Left renal cortex interstitium (tissue), 4 donors: Measurements from ENCODE around the gene DLL3. TPM values are rescaled to one million over a fixed set of nuclear protein-coding genes. Genes with fewer than 3 reads are reported as not detected.

ENCODE experiments used
- DNase-seq, 4 donors: peaks; one replicate each; pipeline ENCODE4 v3.0.0-alpha.2; 2013; ENCODE audit warnings: low read depth in 4 of 4, low spot score in 2 of 4, missing footprints in 1 of 4
- polyA plus RNA-seq, 4 donors: library from polyadenylated mRNA; unstranded; fragments of 120-200 nt; gene quantifications; one replicate each; pipeline ENCODE4 v1.2.1, GENCODE V29; 2013; ENCODE audit not compliant: insufficient read length in 4 of 4

DLL3 gene
- polyA plus RNA-seq, 4 donors = 0.51 to 0.87 (median 0.67) TPM

- DNase-seq = no peak
Observed at GRCh38 chr19:39481676-39482075, 17.1 kb upstream of the DLL3 start.

DNA sequence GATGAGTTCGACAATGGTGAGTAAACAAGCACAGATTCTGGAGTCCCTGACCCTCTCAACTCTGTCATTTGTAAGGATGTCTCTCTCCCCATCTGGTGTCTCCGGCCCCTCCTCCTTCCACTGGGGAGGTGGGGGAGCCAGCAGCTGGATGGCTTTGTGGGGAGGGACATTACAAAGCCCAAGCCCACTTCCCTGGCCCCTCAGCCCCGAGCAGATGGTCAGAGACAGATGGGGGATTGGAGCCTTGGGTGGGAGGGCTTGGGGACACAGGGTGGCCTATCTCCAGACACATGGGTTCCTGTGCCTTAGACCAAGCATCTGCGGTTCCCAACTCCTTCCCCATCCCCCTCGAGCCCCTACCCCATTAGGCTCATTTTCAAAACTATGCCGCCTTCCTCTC is 15.6 kb upstream of the DLL3 start:
- DNase-seq = no peak

- no peak for DNase-seq
Observed at GRCh38 chr19:39489756-39490155, 9.0 kb upstream of the DLL3 start.

DNA sequence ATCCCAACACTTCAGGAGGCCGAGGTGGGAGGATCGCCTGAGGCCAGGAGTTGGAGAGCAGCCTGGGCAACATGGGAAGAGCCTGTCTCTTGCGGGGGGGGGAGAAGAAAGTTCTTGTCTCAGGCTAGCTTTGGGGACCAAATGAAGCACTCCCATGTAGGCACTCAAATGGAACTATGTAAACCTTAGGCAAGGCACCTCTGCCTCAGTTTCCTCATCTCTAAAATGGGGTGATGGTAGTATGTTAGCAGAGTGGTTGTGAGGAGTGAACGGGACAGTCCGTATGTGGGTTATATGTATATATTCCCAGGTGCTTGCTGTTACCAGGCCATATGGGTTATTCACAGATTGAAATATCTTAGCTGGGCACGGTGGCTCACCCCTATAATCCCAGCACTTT is 6.5 kb upstream of the DLL3 start:
- DNase-seq = no peak

- DNase-seq = no peak
Observed at GRCh38 chr19:39492788-39493187, 6.0 kb upstream of the DLL3 start.

- no peak for DNase-seq
Observed at GRCh38 chr19:39494661-39495060, 4.1 kb upstream of the DLL3 start.

GRCh38 chr19:39496063-39496462 is 2.7 kb upstream of the DLL3 start:
- DNase-seq = no peak

- no peak for DNase-seq
Observed at GRCh38 chr19:39497701-39497995, 1.1 kb upstream of the DLL3 start.

- DNase-seq = no peak
Observed at GRCh38 chr19:39497996-39498797, 550 bp upstream of the DLL3 start.

DNA sequence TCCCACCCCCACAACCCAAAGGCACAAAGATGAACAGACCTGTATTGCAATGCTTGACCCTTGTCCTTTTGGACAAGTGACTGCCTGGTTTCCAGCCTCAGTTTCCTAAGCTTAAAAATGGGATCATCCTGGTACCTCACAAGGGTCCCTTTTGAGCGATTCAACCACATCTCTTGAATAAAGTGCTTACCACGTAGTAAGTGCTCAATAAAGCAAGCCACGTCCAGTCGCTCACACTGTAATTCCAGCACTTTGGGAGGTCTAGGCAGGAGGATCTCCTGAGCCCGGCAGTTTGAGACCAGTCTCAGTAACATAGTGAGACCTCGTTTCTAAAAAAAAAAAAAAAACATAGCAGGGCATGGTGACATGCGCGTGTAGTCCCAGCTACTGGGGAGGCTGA is 1.2 kb downstream of the DLL3 start:
- no peak for DNase-seq

- DNase-seq = no peak
Observed at GRCh38 chr19:39500543-39500942, 1.8 kb downstream of the DLL3 start.

DNA sequence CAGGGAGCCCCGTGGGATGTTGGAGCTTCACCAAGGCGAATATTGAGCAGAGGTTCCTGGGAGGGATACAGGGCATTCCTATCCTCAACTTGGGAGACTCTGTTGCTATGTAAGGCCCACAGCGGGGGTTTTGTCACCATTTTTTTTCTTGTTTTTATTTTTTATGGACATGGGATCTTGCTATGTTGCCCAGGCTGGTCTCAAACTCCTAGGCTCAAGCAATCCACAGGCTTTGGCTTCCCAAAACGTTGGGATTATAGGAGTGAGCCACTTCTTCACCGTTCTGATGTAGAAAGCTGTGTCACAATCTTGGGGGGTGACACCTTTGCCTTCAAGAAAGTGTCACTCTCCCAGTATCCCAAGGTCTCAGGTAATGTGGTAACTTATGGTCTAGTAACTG is 2.6 kb downstream of the DLL3 start:
- DNase-seq = no peak

GRCh38 chr19:39502640-39503417 is 4.1 kb downstream of the DLL3 start:
- no peak for DNase-seq

DNA sequence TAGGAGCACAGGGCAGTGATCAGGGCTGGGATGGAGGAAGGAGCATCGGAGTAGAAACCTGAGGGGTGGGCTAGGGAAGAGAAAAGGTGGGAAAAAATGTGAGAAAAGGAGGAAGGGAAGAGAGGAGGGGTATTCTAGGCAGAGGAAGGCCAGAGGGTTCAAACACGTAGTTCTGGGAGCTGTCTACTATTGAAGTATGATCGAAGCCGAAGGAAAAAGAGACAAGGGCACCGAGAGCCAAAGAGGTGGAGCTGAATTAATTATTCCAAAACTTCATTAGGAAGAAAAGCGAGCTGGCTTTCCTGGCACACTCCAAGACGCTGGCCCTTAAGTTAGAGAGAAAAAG is 7.8 kb downstream of the DLL3 start:
- DNase-seq = no peak

GRCh38 chr19:39506944-39507714 is 8.4 kb downstream of the DLL3 start:
- DNase-seq = no peak

GRCh38 chr19:39507715-39508364 is 9.1 kb downstream of the DLL3 start:
- DNase-seq = no peak

GRCh38 chr19:39508629-39509028 is 9.9 kb downstream of the DLL3 start:
- DNase-seq = no peak

- no peak for DNase-seq
Observed at GRCh38 chr19:39509233-39509632, 10.5 kb downstream of the DLL3 start.

DNA sequence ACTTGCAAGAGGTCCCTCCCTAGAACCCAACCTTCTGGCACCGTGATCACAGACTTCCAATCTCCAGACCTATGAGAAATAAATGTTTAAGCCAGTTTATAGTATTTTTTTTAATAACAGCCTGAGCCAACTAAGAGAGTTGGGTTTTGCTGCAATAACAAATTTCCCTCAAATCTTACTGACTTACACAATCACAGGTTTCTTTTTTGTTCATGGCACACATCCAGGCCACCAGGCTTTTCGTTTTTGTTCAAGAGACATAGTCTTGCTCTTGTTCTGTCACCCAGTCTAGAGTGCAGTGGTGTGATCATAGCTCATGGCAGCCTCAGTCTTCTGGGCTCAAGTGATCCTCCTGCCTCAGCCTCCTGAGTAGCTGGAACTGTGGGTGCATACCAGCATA is 14.2 kb downstream of the DLL3 start:
- no peak for DNase-seq

GRCh38 chr19:39514840-39515550 is 16.2 kb downstream of the DLL3 start, which contains the start of gene SELENOV:
Gene SELENOV (plus strand): TSS chr19:39515139. CDS start chr19:39515213, 74 bp downstream.
- peak in 1 of 4 donors; percentile 61 for DNase-seq
